ENCODE data around the gene COL8A1. TPM values are rescaled to one million over a fixed set of nuclear protein-coding genes. Genes with fewer than 3 reads are reported as not detected.

COL8A1 gene
- total RNA-seq, 4 donors from 2014 or later, result 2.2 to 8.6 (median 5.1) TPM

DNA sequence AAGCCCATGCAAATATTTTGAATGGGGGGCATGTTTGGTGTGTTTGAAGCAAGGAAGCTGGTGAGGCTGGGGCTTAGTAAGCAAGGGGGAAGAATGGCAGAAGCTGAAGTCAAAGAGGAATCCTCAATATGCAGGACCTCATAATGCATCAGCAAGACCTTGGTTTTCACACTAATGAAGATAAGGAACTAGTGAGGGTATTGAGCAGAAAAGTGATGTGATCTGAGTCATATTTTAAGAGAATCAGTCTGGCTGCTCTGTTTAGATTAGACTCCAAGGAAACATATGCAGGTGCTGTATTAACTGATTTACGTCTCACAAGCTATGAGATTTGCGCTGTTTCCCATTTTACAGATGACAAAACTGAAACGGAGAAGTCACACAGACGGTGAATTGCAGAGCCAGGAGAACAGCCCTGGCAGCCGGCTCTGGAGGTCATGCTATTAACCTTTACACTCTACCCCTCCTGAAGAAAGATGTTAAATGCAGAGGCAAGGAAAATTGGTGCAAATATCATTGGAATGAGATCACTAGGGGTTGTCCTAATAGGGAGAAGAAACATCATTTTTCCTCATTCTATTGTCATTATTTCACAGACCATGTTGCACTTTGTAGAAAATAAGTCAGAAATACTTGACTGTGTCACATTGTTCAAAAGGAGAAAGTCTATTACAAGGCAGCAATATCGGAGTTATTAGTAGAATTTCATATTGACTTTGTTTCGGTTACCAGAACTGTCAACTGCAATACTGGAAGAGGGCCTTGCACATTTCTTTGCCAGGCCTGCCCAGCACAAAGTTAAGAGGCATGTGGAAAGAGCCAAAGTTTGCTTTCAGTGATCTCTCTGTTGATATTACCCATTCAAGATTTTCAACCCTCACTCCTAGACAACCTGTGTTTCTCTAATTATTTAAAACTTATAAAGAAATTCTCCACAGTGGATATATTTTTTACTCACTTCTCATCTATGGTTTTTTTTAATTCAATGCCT, 64.9 kb downstream of the COL8A1 start:
- in situ Hi-C loops (cut with MboI; ENCODE audit: low sequenced_read_pairs in 4 of 4) (no loop called here), intact Hi-C loops (cut with DNase I; ENCODE audit: low total_unique reads) (no loop called here)
- no peak overlapping the region for H3K27ac ChIP-seq
- no peak overlapping the region for H3K4me3 ChIP-seq
- no peaks in the 10 kb centered on the region for H3K9me3 ChIP-seq
- no peaks in the 10 kb centered on the region for H3K27me3 ChIP-seq
- no peaks in the 10 kb centered on the region for H3K4me1 ChIP-seq
- H3K36me3 ChIP-seq, result no peaks in the 10 kb centered on the region
- DNase-seq, result no peak
- no peak for TF ChIP-seq POLR2A (IDR thresholded peaks at IDR 0.05)
- TF ChIP-seq, protein P1, sequence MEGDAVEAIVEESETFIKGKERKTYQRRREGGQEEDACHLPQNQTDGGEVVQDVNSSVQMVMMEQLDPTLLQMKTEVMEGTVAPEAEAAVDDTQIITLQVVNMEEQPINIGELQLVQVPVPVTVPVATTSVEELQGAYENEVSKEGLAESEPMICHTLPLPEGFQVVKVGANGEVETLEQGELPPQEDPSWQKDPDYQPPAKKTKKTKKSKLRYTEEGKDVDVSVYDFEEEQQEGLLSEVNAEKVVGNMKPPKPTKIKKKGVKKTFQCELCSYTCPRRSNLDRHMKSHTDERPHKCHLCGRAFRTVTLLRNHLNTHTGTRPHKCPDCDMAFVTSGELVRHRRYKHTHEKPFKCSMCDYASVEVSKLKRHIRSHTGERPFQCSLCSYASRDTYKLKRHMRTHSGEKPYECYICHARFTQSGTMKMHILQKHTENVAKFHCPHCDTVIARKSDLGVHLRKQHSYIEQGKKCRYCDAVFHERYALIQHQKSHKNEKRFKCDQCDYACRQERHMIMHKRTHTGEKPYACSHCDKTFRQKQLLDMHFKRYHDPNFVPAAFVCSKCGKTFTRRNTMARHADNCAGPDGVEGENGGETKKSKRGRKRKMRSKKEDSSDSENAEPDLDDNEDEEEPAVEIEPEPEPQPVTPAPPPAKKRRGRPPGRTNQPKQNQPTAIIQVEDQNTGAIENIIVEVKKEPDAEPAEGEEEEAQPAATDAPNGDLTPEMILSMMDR (IDR thresholded peaks at IDR 0.05 in 4 of 5, conservative IDR thresholded peaks at IDR 0.05 in 1 of 5), result no peak
- no peak for ATAC-seq

DNA sequence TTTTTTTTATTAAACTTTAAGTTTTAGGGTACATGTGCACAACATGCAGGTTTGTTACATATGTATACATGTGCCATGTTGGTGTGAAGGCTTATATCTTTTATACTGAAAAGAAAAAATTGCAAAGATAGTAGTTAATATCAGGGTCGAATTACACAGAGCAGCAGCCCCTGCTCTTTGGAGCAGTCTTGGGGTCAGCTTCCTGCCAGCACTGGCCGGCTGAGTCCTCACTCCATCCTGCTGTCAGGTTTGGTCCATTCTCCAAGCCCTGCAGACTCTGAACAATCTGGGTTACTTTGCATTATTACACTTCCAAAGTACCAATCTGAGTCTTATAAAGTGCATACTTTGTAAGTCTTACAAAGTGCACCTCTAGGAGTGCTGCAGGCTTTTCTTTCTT, 66.0 kb downstream of the COL8A1 start:
- H3K36me3 ChIP-seq, result no peaks in the 10 kb centered on the region
- no peak overlapping the region for H3K4me3 ChIP-seq
- DNase-seq (no peak), ATAC-seq (no peak)
- H3K9me3 ChIP-seq, result no peaks in the 10 kb centered on the region
- intact Hi-C loops (cut with DNase I; ENCODE audit: low total_unique reads), result no loop called here
- TF ChIP-seq, protein P1 (IDR thresholded peaks at IDR 0.05 in 4 of 5, conservative IDR thresholded peaks at IDR 0.05 in 1 of 5), result no peak
- no peak for TF ChIP-seq POLR2A (IDR thresholded peaks at IDR 0.05)
- in situ Hi-C loops (cut with MboI; ENCODE audit: low sequenced_read_pairs in 4 of 4), result no loop called here
- no peak overlapping the region for H3K27ac ChIP-seq
- H3K27me3 ChIP-seq, result no peaks in the 10 kb centered on the region
- no peaks in the 10 kb centered on the region for H3K4me1 ChIP-seq

DNA sequence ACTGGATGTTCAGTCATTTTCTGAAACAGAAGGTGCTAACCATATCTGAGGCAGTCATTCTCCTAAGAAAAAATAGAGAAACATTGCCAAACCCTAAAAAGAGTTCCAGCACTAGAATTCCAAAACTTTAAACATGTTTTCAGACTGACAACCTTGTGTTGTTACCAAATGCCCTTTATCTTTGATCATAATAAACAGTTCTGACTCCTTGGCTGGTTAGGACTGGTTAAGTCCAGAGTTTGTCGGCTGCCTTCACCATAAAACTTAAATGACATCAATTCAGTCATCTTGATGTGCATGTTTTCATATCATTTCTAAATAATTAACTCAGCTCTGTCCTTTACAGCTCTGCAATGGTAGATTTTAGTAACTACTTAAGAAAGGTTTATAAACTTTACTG, 68.0 kb downstream of the COL8A1 start:
- in situ Hi-C loops (cut with MboI; ENCODE audit: low sequenced_read_pairs in 4 of 4), result no loop called here
- TF ChIP-seq POLR2A (IDR thresholded peaks at IDR 0.05), result no peak
- DNase-seq, result no peak
- Histone ChIP-seq H3K4me1 (no peaks in the 10 kb centered on the region), H3K9me3 (no peaks in the 10 kb centered on the region), H3K4me3 (no peak overlapping the region), H3K27me3 (no peaks in the 10 kb centered on the region), H3K27ac (no peak overlapping the region), H3K36me3 (no peaks in the 10 kb centered on the region)
- intact Hi-C loops (cut with DNase I; ENCODE audit: low total_unique reads), result no loop called here
- ATAC-seq, result no peak

DNA sequence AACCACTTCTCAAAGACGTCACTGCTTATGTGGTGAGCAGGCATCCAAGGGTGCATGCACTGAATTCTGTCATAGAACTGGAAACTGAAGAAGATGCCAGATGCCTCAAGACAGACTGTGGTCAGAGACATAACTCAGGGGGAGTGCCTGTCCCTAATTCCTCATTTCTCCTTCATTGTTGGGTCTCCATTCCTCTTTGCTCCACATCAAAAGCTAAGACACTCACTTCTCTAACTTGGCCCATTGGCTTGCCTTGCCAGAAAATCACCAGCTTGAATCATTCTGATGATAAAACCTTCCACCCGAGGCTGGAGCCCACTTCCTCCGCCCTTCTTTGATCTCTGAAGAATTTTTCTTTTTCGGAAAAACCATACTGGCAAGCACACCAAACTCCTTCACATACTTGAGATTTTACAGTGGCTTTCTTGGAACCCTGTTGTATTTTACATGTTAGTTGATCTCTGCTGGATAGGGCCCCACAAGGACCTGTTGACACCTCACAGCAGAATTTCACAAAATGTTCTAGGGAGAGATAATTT, 69.9 kb downstream of the COL8A1 start:
- H3K9me3 ChIP-seq, result no peaks in the 10 kb centered on the region
- in situ Hi-C loops (cut with MboI; ENCODE audit: low sequenced_read_pairs in 4 of 4) (no loop called here), intact Hi-C loops (cut with DNase I; ENCODE audit: low total_unique reads) (no loop called here)
- no peak overlapping the region for H3K27ac ChIP-seq
- H3K4me3 ChIP-seq, result no peak overlapping the region
- H3K4me1 ChIP-seq, result no peaks in the 10 kb centered on the region
- TF ChIP-seq POLR2A (IDR thresholded peaks at IDR 0.05), result no peak
- TF ChIP-seq, protein P1 (IDR thresholded peaks at IDR 0.05 in 4 of 5, conservative IDR thresholded peaks at IDR 0.05 in 1 of 5), result no peak
- no peaks in the 10 kb centered on the region for H3K27me3 ChIP-seq
- no peak for DNase-seq
- no peak for ATAC-seq
- no peaks in the 10 kb centered on the region for H3K36me3 ChIP-seq

DNA sequence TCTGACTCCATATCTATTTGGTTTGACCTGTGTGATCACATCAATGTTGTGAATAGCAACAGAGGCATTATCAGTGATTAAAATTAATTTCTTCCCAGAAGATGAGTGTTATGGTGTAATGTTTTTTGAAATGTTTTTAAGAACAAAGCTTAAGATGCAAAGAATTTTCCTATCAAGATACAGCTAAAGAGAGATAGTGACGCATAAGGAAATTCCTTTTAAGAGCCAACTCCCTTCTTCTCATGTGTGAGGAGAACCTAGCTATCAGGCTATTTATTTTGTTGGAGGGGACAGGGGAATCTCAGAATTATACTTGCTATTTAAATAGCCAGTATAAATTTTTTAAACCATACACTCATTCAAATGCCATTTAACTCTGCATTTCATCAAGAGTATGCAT, 71.3 kb downstream of the COL8A1 start:
- in situ Hi-C loops (cut with MboI; ENCODE audit: low sequenced_read_pairs in 4 of 4), result no loop called here
- DNase-seq (no peak), ATAC-seq (no peak)
- Histone ChIP-seq H3K4me1 (no peaks in the 10 kb centered on the region), H3K27ac (no peak overlapping the region), H3K4me3 (no peak overlapping the region), H3K9me3 (no peaks in the 10 kb centered on the region), H3K36me3 (no peaks in the 10 kb centered on the region), H3K27me3 (no peaks in the 10 kb centered on the region)
- intact Hi-C loops (cut with DNase I; ENCODE audit: low total_unique reads), result no loop called here
- TF ChIP-seq POLR2A (IDR thresholded peaks at IDR 0.05), result no peak
- TF ChIP-seq, protein P1 (IDR thresholded peaks at IDR 0.05 in 4 of 5, conservative IDR thresholded peaks at IDR 0.05 in 1 of 5), result no peak

All from gastrocnemius medialis (tissue), 4 donors.